NCI-H345 treated with DMSO at 0.1 percent for 48 hours (cell line): ENCODE data around the gene MCF2L.

Experiments
- DNase-seq: peaks from one replicate; lab custom pipeline; 2025; ENCODE audit not compliant: unreplicated experiment; lab: John Stamatoyannopoulos, UW

Gene MCF2L

DNA sequence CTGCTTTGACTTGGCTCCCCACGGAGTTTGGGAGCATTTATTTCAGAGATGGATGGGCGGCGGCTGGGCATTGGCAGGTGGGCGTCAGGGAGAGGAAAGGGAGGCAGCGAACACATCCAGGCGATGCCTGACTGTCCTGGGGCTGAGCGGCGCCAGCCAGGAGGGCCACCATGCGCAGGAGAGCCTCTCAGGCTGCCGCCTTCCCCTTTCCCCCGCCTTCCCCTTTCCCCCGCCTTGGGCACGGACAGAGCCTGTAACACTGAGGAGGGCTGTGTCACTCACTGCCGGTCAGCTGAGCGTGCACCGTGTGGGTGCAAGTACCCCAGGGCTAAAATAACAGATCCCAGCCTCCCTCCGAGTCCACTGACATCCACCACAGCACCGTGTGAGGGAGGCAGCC is 11.4 kb downstream of the MCF2L start:
- no peak for DNase-seq

- DNase-seq, result no peak
Observed at GRCh38 chr13:112981451-112981850, 12.4 kb downstream of the MCF2L start.

DNA sequence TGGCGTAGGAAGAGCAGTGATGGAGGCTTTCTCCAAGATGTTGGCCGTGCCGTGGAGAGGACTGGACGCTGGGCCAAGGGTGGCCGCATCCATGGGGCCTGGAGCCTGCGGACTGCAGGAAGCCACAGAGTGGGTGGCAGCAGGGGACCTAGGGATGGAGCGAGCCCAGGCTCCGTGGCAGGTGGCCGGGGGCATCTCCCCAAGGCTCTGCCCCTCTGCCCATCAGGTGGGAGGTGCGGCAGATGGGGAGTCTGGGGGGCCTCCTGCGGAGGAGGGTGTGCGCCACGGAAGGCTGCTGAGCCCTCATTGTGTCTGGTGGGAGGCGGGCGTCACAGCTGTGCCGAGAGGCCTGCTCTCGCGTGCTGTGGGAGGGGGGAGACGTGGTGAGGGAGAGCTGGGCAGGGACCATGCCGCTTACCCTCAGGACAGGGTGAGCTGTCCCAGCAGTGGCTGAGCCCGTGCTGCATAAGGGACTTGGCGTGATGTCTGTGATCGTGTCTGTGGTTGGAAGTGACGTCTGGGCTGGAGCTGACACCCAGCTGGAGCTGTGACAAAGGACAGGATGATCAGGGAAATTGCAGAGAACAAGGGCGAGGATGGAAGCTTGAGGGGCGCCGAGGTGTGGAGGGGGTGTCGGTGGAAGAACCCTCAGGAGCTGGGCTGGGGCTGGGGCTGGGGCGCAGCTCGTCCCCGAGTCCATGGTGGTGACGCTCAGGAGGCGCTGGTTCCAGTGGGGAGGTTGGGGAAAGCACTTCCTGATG is 13.4 kb downstream of the MCF2L start:
- DNase-seq, result no peak

DNA sequence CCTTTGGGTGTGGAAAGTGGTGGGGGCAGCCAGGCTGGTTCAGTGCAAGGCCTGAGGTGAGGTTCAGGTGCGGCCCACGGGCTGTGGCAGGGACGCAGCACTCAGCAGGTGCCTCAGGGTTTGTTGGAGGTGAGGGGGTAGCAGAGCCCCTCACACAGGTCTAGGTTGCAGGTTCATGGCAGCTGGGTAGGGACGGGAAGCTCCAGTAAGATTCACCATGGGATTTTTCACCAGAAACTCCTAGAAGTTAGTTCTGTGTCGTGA is 14.0 kb downstream of the MCF2L start:
- no peak for DNase-seq

GRCh38 chr13:112983428-112984196 is 14.6 kb downstream of the MCF2L start:
- DNase-seq, result no peak

GRCh38 chr13:112984501-112984900 is 15.5 kb downstream of the MCF2L start:
- no peak for DNase-seq

- DNase-seq, result no peak
Observed at GRCh38 chr13:112984954-112985802, 16.2 kb downstream of the MCF2L start.

- DNase-seq, result no peak
Observed at GRCh38 chr13:112985803-112986408, 16.9 kb downstream of the MCF2L start.

DNA sequence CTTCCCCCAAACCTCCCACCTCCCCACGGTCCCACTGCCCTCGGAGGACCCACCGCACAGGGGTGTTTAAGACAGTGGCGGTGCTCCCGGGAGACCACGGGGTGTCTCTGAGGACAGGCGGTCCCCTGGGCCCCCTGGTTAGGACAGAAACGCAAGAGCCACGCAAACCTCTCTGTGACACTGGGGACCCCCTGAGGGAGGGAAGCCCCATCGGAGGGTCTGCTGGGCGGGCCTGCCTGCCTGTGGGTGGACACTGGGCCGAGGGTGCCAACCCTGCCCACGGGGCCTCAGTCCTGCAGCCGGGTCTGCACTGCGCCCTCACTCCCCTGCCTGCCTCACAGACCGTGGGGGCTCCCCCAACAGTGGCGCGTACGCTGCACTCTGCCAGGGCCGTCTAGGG is 17.5 kb downstream of the MCF2L start:
- no peak for DNase-seq

DNA sequence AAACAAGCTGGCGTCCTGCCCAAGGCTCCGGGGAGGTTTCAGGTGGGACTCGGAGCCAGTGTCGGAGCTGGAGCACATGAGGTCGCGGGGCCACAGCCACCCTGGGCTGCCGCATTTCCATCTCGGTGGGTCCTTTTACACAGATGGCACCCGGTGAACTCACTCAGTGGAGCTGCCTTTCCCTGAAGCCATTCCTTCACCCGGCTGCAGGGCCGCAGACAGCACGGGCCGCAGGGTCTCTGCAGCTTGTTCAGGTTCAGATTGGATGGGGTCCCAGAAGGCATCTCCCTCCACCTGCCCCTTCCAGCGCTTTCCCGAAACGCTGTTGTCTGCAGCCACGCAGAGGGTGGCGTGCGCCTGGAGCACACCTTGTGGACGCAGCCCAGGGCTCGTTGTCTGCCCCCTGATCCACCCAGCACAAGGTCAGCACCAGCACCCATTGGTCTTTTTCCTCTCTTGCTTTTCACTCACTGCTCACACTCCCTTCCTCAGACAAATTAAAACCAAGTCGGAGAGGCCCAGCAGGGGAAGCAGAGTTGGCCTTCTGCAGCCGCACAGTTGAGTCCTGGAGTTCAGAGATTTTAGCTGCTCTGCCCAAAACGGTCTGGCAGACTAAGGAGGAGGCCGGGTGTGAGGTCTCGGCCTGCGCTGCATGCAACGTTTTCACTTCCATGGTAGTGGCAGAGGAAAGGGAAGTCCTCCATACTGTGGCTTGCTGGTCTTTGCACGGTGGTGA is 18.1 kb downstream of the MCF2L start:
- no peak for DNase-seq

- no peak for DNase-seq
Observed at GRCh38 chr13:112987682-112988024, 18.6 kb downstream of the MCF2L start.

DNA sequence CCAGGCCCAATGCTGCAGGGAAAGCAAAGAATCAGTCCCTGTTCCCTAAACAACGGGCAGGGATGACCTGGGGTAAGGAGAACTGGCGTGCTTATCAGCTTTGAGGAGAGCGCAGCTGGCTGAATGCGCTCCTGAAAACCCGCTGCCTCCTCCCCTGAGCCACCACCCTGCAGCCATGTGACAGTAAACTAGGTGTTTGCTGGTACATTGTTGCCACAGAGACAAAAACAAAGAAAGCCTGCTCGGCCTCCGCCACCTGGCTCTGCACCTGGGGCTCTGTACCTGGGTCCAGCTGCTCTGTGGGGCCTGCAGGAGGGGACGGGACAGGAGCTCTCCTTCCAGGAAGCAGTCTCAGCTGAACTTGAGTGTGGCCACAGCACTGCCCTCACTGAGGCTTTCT is 21.8 kb downstream of the MCF2L start:
- DNase-seq, result peak; percentile 88

GRCh38 chr13:112991609-112992008 is 22.6 kb downstream of the MCF2L start:
- no peak for DNase-seq

GRCh38 chr13:112992931-112993680 is 24.1 kb downstream of the MCF2L start:
- no peak for DNase-seq

- no peak for DNase-seq
Observed at GRCh38 chr13:112994084-112994780, 25.2 kb downstream of the MCF2L start.

GRCh38 chr13:112994781-112995355 is 25.9 kb downstream of the MCF2L start:
- no peak for DNase-seq

- DNase-seq, result peak; percentile 83
Observed at GRCh38 chr13:112995395-112996191, 26.6 kb downstream of the MCF2L start.

DNA sequence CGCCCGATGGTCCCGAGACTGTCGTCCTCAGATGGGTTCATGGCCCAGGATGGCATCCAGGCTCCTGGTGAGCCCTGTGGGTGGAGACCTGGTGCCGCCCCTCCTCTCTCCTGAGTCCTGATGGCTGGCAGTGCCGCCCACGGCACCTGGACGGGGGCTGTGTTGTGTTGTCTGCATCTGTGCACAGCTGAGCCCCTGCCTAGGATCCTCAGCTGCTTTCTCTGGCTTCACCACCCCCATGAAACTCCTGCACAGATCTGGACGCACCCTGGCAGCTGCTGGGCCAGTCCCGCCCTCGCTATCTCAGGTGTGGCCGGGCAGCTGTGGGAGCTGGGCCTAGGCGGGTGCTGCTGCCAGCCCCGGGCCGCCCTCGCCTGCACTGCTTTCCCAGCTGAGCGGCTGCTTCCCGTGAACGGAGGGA is 27.7 kb downstream of the MCF2L start:
- no peak for DNase-seq
